Activated effector memory CD4-positive, alpha-beta T cell treated with anti-CD3 and anti-CD28 coated beads, Interleukin-2, amount 50 U/mL, for 16 hours (primary cell): ENCODE measurements around the gene CCZ1B.
"Not testable (repeated sequence)": the region's sequence is repeated elsewhere in the genome, so short reads cannot be mapped to it uniquely, and the experiment has no call there.

Experiments used
- DNase-seq: peaks from one replicate; pipeline ENCODE4 v3.0.0-alpha.2; 2020

CCZ1B gene

DNA sequence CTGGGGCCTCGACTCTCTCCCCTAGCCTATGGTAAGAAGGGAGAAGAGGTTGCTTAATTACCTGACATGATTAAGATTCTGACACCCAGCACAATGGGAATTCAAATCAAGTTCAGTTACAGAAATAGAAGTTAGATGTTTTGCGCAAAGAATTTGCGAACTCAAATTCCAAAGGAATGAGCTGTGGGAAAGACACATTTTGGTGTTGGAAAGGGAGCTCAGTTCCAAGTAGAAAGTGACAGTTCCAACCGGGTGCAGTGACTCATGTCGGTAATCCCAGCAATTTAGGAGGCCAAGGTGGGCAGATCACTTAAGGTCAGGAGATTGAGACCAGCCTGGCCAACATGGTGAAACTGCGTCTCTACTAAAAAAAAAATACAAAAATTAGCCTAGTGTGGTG lies 4.0 kb upstream of the CCZ1B start:
- not testable (repeated sequence) for DNase-seq

DNA sequence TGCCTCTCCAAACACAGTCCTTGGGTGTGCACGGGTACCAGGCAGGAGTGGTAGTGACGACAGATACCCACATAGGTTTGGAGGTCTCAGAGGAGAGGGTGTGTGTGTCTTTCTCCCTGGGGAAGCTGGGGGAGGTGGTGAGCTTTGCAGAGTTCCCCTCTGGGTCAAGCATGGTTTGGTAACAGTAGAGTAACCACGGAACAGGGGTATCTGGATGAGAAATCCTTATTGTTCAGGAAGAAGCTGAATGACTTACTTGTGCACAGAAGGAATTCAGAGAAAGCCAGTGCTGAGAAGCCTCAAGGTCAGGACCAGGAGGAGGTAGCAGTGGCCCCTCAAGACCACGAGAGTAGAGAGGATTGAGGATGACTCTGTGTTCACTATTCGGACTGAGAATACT lies 3.5 kb upstream of the CCZ1B start:
- DNase-seq: not testable (repeated sequence)

DNA sequence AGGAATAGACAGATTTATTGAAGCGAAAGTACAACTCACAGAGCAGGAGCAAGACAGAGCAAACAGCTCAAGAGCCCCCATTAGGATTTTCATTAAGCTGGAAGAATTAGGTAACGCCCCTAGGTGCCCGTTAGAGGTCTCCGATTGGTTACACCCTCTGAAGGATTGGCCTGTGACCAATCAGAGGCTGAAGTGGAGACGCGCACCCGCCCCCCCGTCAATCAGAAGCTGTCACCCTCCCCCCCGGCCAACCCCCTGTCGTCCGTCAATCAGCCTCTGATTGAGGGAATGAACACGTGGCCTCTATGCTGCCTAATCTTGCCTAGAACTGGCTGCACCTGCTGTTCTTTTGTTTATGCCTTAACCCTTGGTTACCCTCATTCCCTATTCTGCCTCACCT lies 1.1 kb upstream of the CCZ1B start:
- DNase-seq: not testable (repeated sequence)

DNA sequence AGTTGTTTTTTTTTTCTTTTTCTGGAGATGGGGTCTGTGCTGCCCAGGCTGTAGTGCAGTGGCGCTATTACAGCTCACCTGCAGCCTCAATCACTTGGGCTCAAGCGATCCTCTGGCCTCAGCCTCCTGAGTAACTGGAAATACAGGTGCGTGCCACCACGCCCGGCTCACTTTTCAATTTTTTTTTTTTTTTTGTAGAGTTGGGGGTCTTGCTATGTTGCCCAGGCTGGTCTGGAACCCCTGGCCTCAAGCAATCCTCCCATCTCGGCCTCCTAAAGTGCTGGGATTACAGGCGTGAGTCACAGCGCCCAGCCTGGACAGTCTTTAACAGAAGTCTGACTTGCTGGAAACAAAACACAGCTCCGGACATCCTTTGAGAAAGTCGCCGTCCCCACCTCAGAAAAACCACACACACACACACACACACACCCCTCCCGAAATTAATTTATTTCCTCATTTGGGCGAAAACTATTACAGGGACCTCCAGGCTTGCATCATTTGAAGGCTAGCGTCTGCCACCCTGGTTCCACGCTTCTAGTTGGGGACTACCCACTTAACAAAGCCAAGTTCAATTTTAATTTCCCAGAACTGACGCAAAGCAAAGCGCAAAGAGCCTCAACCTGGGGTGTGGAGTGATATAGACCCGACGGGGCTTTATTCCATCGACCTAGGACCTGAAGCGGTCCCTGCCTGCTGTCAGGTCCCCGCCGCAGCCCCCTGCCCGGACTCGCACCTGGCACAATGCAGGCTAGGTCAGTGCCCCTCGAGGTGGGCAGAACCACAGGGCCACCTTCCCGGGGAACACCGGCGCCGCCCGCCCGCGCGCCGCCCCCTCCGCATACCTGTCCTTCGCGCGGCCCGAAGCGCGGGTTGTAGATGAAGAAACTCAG lies 594 bp downstream of the CCZ1B start:
- not testable (repeated sequence) for DNase-seq

DNA sequence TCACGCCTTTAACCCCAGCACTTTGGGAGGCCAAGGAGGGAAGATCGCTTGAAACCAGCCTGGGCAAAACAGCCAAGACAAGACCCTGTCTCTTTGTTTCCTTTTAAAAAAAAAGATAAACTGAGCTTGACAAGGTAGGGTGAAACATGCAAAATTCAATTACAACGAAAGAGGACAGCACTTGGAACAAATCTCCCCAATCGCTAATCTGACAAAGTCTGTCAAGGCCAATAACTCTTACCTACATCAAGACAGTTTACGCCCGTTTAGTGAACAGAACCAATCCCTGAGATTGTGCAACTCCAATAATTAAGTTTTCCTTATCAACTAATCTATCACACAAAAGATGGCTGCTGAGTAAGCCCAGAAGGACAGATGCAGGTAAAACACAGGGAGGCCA lies 4.5 kb downstream of the CCZ1B start:
- DNase-seq: not testable (repeated sequence)

DNA sequence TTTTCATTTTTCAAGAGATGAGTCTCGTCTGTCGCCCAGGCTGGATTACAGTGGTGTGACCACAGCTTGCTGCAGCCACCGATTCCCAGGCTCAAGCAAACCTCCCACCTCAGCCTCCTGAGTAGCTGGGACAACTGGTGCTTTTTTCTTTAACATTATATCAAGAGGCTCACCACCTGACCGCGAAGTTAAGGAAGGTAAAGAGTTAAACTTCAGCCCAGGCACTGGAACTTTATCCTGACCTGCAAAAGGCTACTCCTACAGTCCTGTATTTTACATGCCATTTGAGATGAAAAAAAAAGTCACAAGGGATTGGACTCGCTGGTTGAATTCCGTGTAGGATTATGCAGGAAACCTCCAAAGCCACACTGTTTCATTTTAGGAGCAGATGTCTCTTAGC lies 10.6 kb downstream of the CCZ1B start:
- not testable (repeated sequence) for DNase-seq

DNA sequence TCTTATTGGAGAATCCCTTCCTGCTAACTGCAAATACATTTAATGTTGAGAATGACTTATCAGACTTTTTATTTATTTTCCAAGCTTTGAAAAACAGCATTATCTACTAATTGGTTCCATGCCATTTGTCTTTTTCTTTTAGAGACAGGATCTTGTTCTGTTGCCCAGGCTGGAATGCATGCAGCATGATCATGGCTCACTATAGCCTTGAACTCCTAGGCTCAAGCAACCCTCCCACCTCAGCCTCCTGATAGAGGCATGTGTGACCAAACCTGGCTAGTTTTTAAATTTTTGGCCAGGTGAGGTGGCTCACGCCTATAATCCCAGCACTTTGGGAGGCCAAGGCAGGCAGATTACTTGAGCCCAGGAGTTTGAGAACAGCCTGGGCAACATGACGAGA lies 13.1 kb downstream of the CCZ1B start:
- not testable (repeated sequence) for DNase-seq

DNA sequence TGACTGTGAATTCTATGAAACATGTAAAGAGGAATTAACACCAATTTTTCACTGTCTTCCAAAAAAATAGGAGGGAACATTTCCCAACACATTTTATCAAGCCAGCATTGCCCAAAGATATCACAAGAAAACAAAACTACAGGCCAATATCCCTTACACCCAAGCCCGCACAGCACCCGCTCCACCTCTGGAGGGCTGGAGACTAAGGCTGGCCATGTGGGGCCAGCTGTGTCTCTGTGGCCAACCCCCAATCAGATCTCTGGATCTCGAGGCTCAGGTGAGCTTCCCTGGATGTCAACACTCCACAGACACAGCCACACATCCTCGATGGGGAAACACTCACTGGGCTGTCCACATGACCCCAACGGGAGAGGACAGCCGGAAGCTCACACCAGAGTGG lies 18.1 kb downstream of the CCZ1B start:
- not testable (repeated sequence) for DNase-seq

DNA sequence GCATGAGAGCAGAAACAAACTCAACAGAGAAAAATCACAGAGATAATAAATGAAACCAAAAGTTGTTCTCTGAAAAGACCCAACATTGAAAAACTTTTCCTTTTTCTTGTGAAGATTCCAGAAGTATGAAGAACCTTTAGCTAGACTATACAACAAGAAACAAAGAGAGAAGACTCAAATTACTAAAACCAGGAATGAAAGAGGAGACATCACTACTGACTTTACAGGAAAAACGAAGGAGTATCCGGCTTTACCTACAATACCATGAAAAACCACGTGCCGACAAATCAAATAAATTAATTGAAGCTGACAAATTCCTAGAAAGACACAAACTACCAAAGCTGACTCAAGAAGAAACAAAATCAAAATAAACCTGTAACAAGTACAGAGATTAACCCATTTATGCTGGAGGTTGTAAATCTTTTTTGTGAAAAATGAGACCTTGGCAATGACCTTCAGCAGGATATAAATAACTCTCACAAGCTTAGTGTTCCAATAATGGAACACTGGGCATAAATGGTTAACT lies 18.6 kb downstream of the CCZ1B start:
- not testable (repeated sequence) for DNase-seq

DNA sequence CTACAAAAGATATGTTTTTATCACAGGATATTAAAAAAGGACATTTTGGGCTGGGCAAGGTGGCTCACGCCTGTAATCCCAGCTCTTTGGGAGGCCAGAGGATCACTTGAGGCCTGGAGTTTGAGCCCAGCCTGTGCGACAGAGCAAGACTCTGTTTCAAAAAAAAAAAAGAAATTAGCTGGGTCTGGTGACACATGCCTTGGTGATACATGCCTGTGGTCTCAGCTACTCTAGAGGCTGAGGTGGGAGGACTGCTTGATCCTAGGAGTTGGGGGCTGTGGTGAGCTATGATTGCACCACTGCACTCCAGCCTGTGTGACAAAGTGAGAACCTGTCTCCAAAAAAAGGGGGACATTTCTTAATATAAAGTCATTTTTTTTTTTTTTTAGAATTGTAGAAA lies 25.7 kb downstream of the CCZ1B start:
- DNase-seq: not testable (repeated sequence)

DNA sequence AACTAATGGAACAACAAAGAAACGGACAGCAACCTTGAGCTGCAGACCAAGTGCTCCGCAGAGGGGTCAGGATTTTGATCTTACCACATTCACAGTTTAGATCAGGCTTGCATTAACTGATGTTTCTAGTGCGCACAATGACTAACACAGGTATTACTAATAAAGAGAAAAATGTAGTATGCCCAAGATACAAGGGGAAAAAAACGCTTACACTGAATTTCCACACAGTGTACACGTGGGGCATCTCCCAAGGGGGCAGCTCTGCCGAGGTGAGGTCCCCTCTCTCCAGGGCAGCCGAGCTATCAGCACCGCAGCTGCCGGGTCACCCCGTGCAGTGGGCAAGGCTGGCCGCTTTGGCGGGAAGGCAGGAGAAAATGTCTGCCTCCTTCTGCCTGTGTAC lies 26.2 kb downstream of the CCZ1B start:
- not testable (repeated sequence) for DNase-seq

DNA sequence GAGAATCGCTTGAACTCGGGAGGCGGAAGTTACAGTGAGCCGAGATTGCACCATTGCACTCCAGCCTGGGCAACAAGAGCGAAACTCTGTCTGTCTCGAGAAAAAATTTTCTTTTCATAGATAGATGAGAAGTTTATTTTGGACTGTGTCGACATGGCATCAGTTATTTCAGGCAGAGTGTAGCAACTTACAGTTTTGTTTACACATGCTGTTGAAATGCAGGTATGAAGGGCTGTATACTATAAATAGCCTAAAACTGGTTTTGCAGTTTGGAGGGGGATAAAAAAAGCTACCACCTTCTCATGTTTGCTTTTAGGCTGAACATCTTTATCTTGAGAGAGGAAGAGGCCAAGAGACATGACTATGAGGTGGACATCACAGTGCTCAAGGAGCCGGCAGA lies 28.0 kb downstream of the CCZ1B start:
- DNase-seq: not testable (repeated sequence)

DNA sequence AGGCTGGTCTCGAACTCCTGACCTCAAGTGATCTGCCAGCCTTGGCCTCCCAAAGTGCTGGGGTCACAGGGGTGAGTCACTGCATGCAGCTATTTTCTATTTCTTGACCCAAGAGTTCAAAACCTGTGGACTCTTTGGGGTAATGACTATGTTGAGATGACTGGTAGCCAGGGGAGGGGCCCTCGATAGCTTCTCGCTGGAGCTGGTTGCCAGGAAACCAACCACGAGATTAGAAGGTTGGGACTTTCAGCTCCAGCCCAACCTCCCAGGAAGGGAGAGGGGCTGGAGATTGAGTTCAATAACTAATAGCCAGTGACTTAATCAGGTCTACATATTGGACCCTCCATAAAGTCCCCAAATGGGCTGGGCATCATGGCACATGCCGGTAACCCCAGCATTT lies 28.9 kb downstream of the CCZ1B start:
- not testable (repeated sequence) for DNase-seq

DNA sequence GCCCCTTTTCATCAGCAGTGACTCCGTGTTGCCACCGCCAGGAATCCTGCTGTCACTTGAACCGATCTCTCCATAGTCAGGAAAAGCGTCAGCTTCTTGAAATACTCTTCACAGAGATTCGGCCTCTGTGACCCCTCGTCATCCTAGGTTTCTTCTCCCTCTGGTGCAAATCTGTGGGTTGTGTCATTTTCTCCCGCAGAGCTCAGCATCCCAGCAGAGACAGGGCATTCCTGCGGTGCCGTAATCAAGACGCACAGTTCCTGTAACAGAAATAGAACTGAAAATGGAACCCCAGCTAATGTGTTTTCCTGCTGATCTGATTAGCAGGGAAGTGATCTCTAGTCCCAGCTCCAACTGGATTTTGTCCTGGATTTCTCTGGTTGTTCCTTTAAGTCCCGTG lies 31.8 kb downstream of the CCZ1B start:
- not testable (repeated sequence) for DNase-seq

DNA sequence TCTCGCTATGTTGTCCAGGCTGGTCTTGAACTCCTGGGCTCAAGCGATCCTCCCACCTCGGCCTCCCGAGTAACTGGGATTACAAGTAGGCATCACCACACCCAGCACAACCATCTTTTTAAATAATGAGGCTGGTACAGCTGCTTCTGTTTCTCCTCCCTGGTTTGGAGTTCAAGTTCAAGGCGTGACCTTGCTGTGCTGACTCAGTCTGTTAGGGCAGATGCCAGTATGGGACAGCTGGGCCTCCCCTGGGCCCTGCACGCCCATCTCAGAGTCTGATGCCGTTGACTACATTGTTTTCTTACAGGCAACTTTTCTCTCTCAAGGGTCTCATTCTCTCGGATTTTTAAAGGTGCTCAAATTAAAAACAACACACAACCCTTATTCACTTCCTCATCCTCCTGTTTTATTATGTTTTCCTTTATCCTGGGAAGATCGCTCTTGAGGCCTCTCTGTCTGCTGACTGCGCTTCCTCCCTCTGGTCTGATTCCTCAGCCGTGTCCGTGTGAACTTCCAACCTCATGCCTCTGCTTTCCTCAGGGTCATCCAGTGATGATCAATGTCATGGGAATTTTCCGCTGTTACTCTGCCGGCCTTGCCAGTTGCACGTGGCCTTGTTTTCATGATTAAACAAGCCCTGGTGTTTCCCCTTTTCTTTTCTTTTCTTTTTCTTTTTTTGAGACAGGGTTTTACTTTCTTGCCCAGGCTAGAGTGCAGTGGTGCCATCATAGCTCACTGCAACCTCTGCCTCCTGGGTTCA lies 33.8 kb downstream of the CCZ1B start:
- DNase-seq: not testable (repeated sequence)

DNA sequence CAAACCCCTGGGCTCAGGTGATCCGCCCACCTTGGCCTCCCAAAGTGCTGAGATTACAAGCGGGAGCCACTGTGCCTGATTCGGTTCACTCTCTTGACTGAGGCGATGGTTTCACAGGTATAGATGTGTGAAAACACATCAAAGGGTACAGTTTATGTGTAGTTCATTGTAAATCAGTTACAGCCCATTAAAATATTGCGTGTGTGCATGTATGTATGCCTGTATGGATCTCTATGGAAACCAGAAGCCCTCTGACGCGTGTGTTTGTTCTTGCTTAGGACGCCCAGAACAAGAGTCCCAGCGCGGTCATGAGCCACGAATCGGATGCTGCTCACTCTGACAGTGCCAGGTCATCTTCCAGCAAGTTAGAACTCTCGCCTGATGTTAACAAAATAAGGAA lies 36.7 kb downstream of the CCZ1B start:
- not testable (repeated sequence) for DNase-seq

DNA sequence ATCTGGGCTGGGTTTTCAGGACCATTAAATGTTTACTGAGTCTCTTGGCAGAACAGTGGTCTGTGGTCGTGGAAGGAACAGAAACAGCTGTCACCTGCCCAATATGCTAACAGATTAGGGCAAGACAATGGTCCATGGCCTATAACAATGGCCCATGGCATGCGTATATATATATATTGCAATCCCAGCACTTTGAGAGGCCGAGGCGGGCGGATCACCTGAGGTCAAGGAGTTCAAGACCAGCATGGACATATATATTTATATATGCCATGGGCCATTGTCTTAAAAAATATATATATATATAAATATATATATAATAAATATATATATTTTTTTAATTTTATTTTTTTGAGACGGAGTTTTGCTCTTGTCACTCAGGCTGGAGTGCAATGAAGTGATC lies 44.5 kb downstream of the CCZ1B start:
- not testable (repeated sequence) for DNase-seq

DNA sequence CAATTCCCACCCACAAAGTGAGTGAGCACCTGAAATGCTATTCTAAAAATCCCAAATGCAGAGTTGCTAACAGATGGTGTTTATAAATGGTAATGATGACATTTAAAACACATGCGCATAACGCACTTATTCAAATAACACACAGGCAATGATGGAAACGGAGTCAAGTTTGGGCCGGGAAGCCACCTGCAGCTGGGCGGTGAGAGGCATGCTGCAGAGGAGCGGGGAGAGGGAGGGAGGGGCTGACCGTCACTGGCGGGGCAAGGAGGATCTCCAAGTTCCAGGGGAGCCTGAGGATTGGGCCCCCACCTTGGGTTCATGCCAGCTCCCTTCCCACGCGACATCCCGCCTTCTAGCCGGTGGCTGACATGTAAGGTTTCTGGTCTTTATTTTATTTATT lies 64.9 kb downstream of the CCZ1B start:
- DNase-seq: not testable (repeated sequence)

DNA sequence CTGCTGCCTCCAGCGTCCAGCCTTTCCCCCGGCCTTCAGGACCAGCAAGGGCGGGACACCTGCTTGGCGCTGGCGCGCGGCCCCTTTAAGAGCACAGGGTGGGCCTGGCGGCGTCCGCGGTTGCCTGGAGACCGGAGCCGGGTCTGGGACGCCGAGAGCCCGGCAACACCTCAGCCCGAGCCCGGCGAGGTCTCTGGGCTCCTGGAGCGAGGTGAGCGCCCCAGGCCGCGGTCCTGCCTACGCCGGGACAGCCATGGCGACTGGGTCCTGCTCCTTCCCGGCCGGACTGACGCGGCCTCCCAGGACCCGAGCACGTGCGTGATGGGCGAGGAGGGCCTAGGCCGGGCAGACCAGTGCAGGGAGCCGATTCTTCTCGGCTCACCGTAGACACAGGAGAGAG lies 72.1 kb downstream of the CCZ1B start, which contains the start of gene RSPH10B2:
Gene RSPH10B2 (plus strand): TSS at position 140 of the 400 bp plus-strand sequence. CDS start 3,575 bp downstream, outside the sequence.
- DNase-seq: not testable (repeated sequence)

DNA sequence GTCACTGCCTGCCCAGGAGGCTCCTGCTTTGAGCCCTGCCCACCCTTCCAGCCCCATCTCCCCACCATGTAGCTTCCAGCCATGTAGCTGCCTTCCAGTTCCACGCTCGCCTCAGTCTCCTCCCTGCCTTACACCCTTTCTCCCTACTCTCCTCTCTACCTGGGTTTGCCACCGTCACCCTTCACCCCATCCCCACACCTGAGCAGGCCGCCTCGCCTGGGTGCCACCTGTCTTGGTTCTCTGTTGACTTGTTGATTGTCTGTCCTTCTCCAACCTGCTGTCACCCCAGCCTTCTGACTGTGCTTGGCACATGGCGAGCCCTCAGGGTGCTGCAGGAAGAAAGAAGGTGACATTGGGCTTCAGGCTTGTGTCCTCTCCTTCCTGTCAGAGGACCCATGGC lies 75.9 kb downstream of the CCZ1B start:
- not testable (repeated sequence) for DNase-seq

DNA sequence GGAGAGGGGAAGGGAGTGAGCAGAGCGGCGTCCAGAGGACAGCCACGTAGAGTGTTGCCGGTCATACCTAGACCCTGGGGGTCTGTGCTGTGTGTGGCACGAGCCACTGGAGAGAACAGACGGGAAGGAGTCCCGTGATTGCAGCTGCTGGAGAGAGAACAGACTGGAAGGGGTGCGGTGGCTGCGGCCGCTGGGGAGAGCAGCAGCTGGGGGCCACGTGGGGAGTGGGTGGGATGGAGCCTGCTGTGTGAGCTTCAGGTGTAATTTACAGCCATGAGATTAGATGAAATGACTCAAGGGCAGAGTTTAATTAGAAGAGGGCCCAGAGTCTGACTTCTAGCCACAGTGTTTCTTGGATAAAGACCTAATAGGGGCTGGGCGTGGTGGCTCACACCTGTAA lies 76.7 kb downstream of the CCZ1B start:
- DNase-seq: not testable (repeated sequence)
